K562 (cell line): Measurements from ENCODE around the gene LRRC59. TPM values are rescaled to one million over a fixed set of nuclear protein-coding genes. Genes with fewer than 3 reads are reported as not detected.

Experiments
- BRD4 ChIP-seq: fragments of 200-600 bp; sonication (generic); IDR thresholded peaks from 2 replicates; pipeline ENCODE4 v1.6.1; 2017; ENCODE audit warnings: inconsistent platforms
- CBX8 ChIP-seq: fragments of 200-600 bp; sonication (generic); IDR thresholded peaks from 2 replicates; pipeline ENCODE4 v1.6.1; 2012; ENCODE audit warnings: borderline replicate concordance, mixed run types, low read depth, mild to moderate bottlenecking, moderate library complexity, mixed read lengths, low read length, control low read depth, inconsistent platforms; ENCODE audit not compliant: poor library complexity, severe bottlenecking; ENCODE audit errors: extremely low read depth
- CTBP1 ChIP-seq: fragments of 450-650 bp; IDR thresholded peaks from 2 replicates; pipeline ENCODE4 v1.6.1; 2016; ENCODE audit warnings: borderline replicate concordance
- FOXP1 ChIP-seq: sonication (generic); formaldehyde crosslinking; IDR thresholded peaks from 2 replicates; pipeline ENCODE4 v1.8.0; 2022; ENCODE audit warnings: mild to moderate bottlenecking, missing genetic modification reagents
- JUN ChIP-seq, 2 experiments: sonication (generic) in 1 of 2; formaldehyde crosslinking in 1 of 2; IDR thresholded peaks; 2 replicates each; pipeline versions ENCODE4 v1.6.1 to v1.8.0; 2012 to 2022; ENCODE audit warnings: borderline replicate concordance in 2 of 2, mild to moderate bottlenecking in 2 of 2, improper control_type of control experiment in 1 of 2, low read depth in 1 of 2, low read length in 1 of 2, missing genetic modification reagents in 1 of 2
- LARP7 ChIP-seq: fragments of 450-650 bp; IDR thresholded peaks from 2 replicates; pipeline ENCODE4 v1.6.1; 2016
- LEF1 ChIP-seq: fragments of 450-650 bp; IDR thresholded peaks from 2 replicates; pipeline ENCODE4 v1.6.1; 2016; ENCODE audit warnings: mild to moderate bottlenecking
- MCM5 ChIP-seq: fragments of 450-650 bp; IDR thresholded peaks from 2 replicates; pipeline ENCODE4 v1.6.1; 2016; ENCODE audit warnings: low read depth
- MTA2 ChIP-seq: fragments of 450-650 bp; IDR thresholded peaks from 2 replicates; pipeline ENCODE4 v1.6.1; 2016; ENCODE audit warnings: low read depth
- NKRF ChIP-seq: fragments of 450-650 bp; IDR thresholded peaks from 2 replicates; pipeline ENCODE4 v1.6.1; 2016; ENCODE audit warnings: borderline replicate concordance
- PPARD ChIP-seq: fragments of 250-450 bp; sonication (Bioruptor Pico); IDR thresholded peaks from 2 replicates; pipeline ENCODE4 v1.8.0; 2022; ENCODE audit warnings: inconsistent platforms, mild to moderate bottlenecking, moderate library complexity
- RCOR1 ChIP-seq, 2 experiments: IDR thresholded peaks; 2 replicates each; pipeline ENCODE4 v1.6.1; 2012; ENCODE audit warnings: low read depth in 2 of 2, low read length in 2 of 2, borderline replicate concordance in 1 of 2, improper control_type of control experiment in 1 of 2
- RNF2 ChIP-seq: sonication (generic); IDR thresholded peaks from 2 replicates; pipeline ENCODE4 v1.6.1; 2016
- SMARCE1 ChIP-seq: fragments of 450-650 bp; IDR thresholded peaks from 2 replicates; pipeline ENCODE4 v1.7.1; 2016; ENCODE audit warnings: mild to moderate bottlenecking
- SNAPC5 ChIP-seq: fragments of 250-450 bp; sonication (Bioruptor Pico); IDR thresholded peaks from 2 replicates; pipeline ENCODE4 v1.8.0; 2021; ENCODE audit warnings: moderate library complexity, mild to moderate bottlenecking, inconsistent platforms
- TAF7 ChIP-seq: fragments of 450-650 bp; IDR thresholded peaks from 2 replicates; pipeline ENCODE4 v1.6.1; 2016; ENCODE audit warnings: missing genetic modification characterization, missing compliant biosample characterization
- THAP7 ChIP-seq: fragments of 250-450 bp; sonication (Bioruptor Pico); IDR thresholded peaks from 2 replicates; pipeline ENCODE4 v1.5.0; 2021
- ZBTB11 ChIP-seq, 3 experiments: fragments of 200-800 bp in 1 of 3; fragments of 250-450 bp in 1 of 3; fragments of 450-650 bp in 1 of 3; sonication (Bioruptor Pico) in 1 of 3; sonication (Bioruptor generic) in 1 of 3; formaldehyde crosslinking in 1 of 3; IDR thresholded peaks; 2 replicates each; pipeline versions ENCODE4 v1.6.1 to v1.8.0; 2016 to 2022; ENCODE audit warnings: mild to moderate bottlenecking in 2 of 3, missing genetic modification characterization in 2 of 3, missing compliant biosample characterization in 1 of 3, moderate library complexity in 1 of 3
- ZNF184 ChIP-seq: sonication (generic); formaldehyde crosslinking; IDR thresholded peaks from 2 replicates; pipeline ENCODE4 v1.5.0; 2020; ENCODE audit warnings: missing genetic modification reagents
- ZNF253 ChIP-seq: fragments of 250-450 bp; sonication (Bioruptor Pico); conservative IDR thresholded peaks from 2 replicates; pipeline ENCODE4 v1.6.1; 2021; ENCODE audit warnings: mild to moderate bottlenecking
- polyA plus RNA-seq, 8 experiments: library from polyadenylated mRNA; depleted of rRNA in 4 of 8; stranded (reverse) in 5 of 8; unstranded in 3 of 8; fragments of >200 nt; fragmentation: Nextera tagmentation in 2 of 8; fragmentation: Illumina TruSeq in 1 of 8; extraction: Ambion mirVana in 2 of 8; extraction: Trizol in 1 of 8; gene quantifications; 2 replicates each; pipeline versions ENCODE4 v1.2.1 to v1.2.3, GENCODE V29; 2011 to 2014; ENCODE audit warnings: inconsistent platforms in 1 of 8, missing spikeins in 1 of 8
- total RNA-seq, 7 experiments: library from RNA; depleted of rRNA in 6 of 7; stranded (reverse); fragments of >200 nt in 6 of 7; fragmentation: Illumina TruSeq in 2 of 7; extraction: Trizol in 2 of 7; gene quantifications; 2 replicates each; pipeline versions ENCODE4 v1.2.1 to v1.2.3, GENCODE V29; 2011 to 2021; ENCODE audit warnings: low replicate concordance in 1 of 7

Gene LRRC59
- total and polyA plus RNA-seq, 9 of the 15 experiments (the other 6 are each of a cell fraction or from before 2014, with no cell fraction given): 27.8 to 244 (median 154) TPM

- TF ChIP-seq NKRF: peak; percentile 100
- no peak for TF ChIP-seq CBX8
- peak; percentile 67 for TF ChIP-seq MTA2
- TF ChIP-seq RCOR1 (IDR thresholded peaks at IDR 0.05; ENCODE audit: borderline replicate concordance in 1 of 2, low read depth in 2 of 2, low read length in 2 of 2): no peak; a peak in 1 of 4 replicates
- peak; percentile 22; the same call in 1 of the 2 replicates for TF ChIP-seq RNF2
- peak; percentile 84 for TF ChIP-seq LEF1
- peak; percentile 98 for TF ChIP-seq TAF7 (tag)
- no peak for TF ChIP-seq ZNF253 (CRISPR knock-in tag)
- peak; percentile 50; the same call in 1 of the 2 replicates for TF ChIP-seq JUN (IDR thresholded peaks at IDR 0.05; ENCODE audit: borderline replicate concordance, low read depth, low read length)
- TF ChIP-seq JUN (CRISPR knock-in tag; IDR thresholded peaks at IDR 0.05; ENCODE audit: borderline replicate concordance): peak; percentile 36; the same call in 1 of the 2 replicates
- peak; percentile 46 for TF ChIP-seq SMARCE1
- peak; percentile 95 for TF ChIP-seq FOXP1
- TF ChIP-seq CTBP1: peak; percentile 88
- peak; percentile 91; the same call in 1 of the 2 replicates for TF ChIP-seq BRD4
- no peak for TF ChIP-seq THAP7 (CRISPR knock-in tag)
- no peak for TF ChIP-seq ZNF184 (CRISPR knock-in tag)
- peak; percentile 77 to 94 (median 79); a peak in 5 of 6 replicates for TF ChIP-seq ZBTB11 (CRISPR knock-in tag; IDR thresholded peaks at IDR 0.05)
- TF ChIP-seq MCM5: no peak
- TF ChIP-seq SNAPC5 (CRISPR knock-in tag): no peak
- peak; percentile 21; the same call in 1 of the 2 replicates for TF ChIP-seq LARP7
- no peak for TF ChIP-seq PPARD (CRISPR knock-in tag)
Observed at GRCh38 chr17:50372758-50373556, 24.4 kb downstream of the LRRC59 start, which contains the start of the genes EME1 and MRPL27 (continued).
